SH-SY5Y (cell line): ENCODE results near the gene ZNF76.

Experiments
- GATA2 ChIP-seq: IDR thresholded peaks from 2 replicates; pipeline ENCODE4 v1.6.1; 2011; ENCODE audit warnings: mild to moderate bottlenecking, low read depth, low read length
- GATA3 ChIP-seq: IDR thresholded peaks from 2 replicates; pipeline ENCODE4 v1.6.1; 2011; ENCODE audit warnings: low read depth, mild to moderate bottlenecking, low read length, moderate library complexity

DNA sequence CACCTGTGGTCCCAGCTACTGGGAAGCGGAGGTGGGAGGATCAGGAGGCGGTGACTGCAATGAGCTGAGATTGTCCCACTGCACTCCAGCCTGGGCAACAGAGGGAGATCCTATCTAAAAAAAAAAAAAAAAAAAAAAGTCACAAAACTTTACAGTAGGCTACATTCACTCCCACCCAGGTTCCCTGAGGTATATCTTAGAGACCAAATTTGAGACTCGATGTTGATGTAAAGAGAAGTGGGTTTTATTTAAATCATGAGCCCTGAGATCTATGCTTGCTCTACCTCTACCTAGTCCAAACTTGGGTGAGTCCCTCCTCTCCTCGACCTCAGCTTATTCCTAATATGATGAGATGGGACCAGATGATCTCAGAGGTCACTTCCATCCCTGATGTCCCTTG, 29.3 kb downstream of the ZNF76 start:
- no peak for TF ChIP-seq GATA2
- no peak for TF ChIP-seq GATA3
